ENCODE data around the gene NRF1.

DNA sequence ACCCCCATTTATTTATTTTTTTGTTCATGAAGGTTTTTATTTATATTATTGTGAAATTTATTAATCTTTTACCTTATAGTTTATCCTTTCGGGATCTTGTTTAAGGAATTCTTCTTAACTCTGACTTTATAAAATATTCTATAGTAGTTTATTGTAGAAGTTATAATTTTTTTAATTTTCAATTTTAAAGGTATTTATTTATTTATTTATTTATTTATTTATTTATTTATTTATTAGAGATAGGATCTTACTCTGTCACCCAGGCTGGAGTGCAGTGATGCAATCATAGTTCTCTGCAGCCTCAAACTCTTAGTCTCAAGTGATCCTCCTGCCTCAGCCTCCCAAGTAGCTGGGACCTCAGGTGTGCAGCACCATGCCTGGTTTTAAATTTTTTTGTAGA is 56.0 kb downstream of the NRF1 start:
- TF ChIP-seq, protein P1, sequence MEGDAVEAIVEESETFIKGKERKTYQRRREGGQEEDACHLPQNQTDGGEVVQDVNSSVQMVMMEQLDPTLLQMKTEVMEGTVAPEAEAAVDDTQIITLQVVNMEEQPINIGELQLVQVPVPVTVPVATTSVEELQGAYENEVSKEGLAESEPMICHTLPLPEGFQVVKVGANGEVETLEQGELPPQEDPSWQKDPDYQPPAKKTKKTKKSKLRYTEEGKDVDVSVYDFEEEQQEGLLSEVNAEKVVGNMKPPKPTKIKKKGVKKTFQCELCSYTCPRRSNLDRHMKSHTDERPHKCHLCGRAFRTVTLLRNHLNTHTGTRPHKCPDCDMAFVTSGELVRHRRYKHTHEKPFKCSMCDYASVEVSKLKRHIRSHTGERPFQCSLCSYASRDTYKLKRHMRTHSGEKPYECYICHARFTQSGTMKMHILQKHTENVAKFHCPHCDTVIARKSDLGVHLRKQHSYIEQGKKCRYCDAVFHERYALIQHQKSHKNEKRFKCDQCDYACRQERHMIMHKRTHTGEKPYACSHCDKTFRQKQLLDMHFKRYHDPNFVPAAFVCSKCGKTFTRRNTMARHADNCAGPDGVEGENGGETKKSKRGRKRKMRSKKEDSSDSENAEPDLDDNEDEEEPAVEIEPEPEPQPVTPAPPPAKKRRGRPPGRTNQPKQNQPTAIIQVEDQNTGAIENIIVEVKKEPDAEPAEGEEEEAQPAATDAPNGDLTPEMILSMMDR (IDR thresholded peaks at IDR 0.05 in 2 of 3, conservative IDR thresholded peaks at IDR 0.05 in 1 of 3; ENCODE audit: control insufficient read depth in 2 of 3, extremely low read depth in 1 of 3, insufficient read depth in 1 of 3, low read depth in 3 of 3, low read length in 3 of 3): no peak
- TF ChIP-seq LARP7 (IDR thresholded peaks at IDR 0.05) (no peak), CEBPB (IDR thresholded peaks at IDR 0.05; ENCODE audit: borderline replicate concordance in 1 of 2, low read depth in 2 of 2, low read length in 2 of 2) (no peak), KAT2A (conservative IDR thresholded peaks at IDR 0.05; ENCODE audit: control insufficient read depth, low read depth, low read length) (no peak), TAF1 (IDR thresholded peaks at IDR 0.05; ENCODE audit: borderline replicate concordance, low read depth, low read length) (no peak), NFYB (IDR thresholded peaks at IDR 0.05; ENCODE audit: insufficient read depth, low read depth, low read length) (no peak)
- TF ChIP-seq, protein P2, sequence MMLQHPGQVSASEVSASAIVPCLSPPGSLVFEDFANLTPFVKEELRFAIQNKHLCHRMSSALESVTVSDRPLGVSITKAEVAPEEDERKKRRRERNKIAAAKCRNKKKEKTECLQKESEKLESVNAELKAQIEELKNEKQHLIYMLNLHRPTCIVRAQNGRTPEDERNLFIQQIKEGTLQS (IDR thresholded peaks at IDR 0.05; ENCODE audit: borderline replicate concordance, extremely low read depth, low read depth, low read length): no peak
